Naive B cell (primary cell): ENCODE measurements around the gene GAMT. TPM values are rescaled to one million over a fixed set of nuclear protein-coding genes. Genes with fewer than 3 reads are reported as not detected.

Source experiments
- ATAC-seq, 2 donors: fragments of 150-1000 bp; cut with Tn5 transposase; 2 replicates each; pipeline ENCODE4 v1.10.0; 2021; ENCODE audit warnings: low read depth in 2 of 2, mild to moderate bottlenecking in 2 of 2, moderate library complexity in 2 of 2
- DNase-seq: peaks from one replicate; pipeline ENCODE4 v3.0.0; 2022
- H3K27ac Mint-ChIP-seq, 6 donors: one replicate each; pipeline ENCODE4 v1.8.0; 2020 to 2022; ENCODE audit warnings: mild to moderate bottlenecking in 6 of 6, mixed read lengths in 6 of 6, moderate library complexity in 5 of 6, inconsistent platforms in 2 of 6
- H3K27me3 Mint-ChIP-seq, 3 donors: one replicate each; pipeline ENCODE4 v1.8.0; 2021 to 2022; ENCODE audit warnings: mixed read lengths in 3 of 3, mild to moderate bottlenecking in 1 of 3
- H3K36me3 Mint-ChIP-seq, 2 donors: one replicate each; pipeline ENCODE4 v1.8.0; 2020 to 2022; ENCODE audit warnings: mixed read lengths in 2 of 2, inconsistent platforms in 1 of 2, mild to moderate bottlenecking in 1 of 2
- H3K4me1 Mint-ChIP-seq, 3 donors: one replicate each; pipeline ENCODE4 v1.8.0; 2020 to 2022; ENCODE audit warnings: mixed read lengths in 3 of 3, inconsistent platforms in 1 of 3, mild to moderate bottlenecking in 1 of 3, moderate library complexity in 1 of 3
- H3K4me3 Mint-ChIP-seq, 8 donors: one replicate each; pipeline ENCODE4 v1.8.0; 2020 to 2022; ENCODE audit warnings: mild to moderate bottlenecking in 8 of 8, mixed read lengths in 8 of 8, moderate library complexity in 8 of 8, inconsistent platforms in 2 of 8
- H3K9me3 Mint-ChIP-seq, 7 donors: one replicate each; pipeline ENCODE4 v1.8.0; 2020 to 2022; ENCODE audit warnings: mixed read lengths in 7 of 7, mild to moderate bottlenecking in 5 of 7, inconsistent platforms in 2 of 7, moderate library complexity in 1 of 7
- polyA plus RNA-seq, 6 donors: library from polyadenylated mRNA; unstranded; fragments of 300-500 nt; fragmentation: Illumina TruSeq; gene quantifications; one replicate each; pipeline ENCODE4 v1.2.3, GENCODE V29; 2021; ENCODE audit warnings: low read depth in 6 of 6

The GAMT gene
- polyA plus RNA-seq, 6 donors from 2014 or later = 14.4 to 24.6 (median 15.7) TPM

GRCh38 chr19:1428738-1429391 is 27.5 kb upstream of the GAMT start:
- ATAC-seq (no peak), DNase-seq (no peak)
- no peaks in the 10 kb centered on the region for H3K27me3 Mint-ChIP-seq
- peaks cover 0 to 8% (median 4%) of the 10 kb centered on the region in 3 donors for H3K4me1 Mint-ChIP-seq
- H3K27ac Mint-ChIP-seq = no peak overlapping the region
- no peaks in the 10 kb centered on the region for H3K9me3 Mint-ChIP-seq
- H3K4me3 Mint-ChIP-seq = no peak overlapping the region
- H3K36me3 Mint-ChIP-seq = no peaks in the 10 kb centered on the region

DNA sequence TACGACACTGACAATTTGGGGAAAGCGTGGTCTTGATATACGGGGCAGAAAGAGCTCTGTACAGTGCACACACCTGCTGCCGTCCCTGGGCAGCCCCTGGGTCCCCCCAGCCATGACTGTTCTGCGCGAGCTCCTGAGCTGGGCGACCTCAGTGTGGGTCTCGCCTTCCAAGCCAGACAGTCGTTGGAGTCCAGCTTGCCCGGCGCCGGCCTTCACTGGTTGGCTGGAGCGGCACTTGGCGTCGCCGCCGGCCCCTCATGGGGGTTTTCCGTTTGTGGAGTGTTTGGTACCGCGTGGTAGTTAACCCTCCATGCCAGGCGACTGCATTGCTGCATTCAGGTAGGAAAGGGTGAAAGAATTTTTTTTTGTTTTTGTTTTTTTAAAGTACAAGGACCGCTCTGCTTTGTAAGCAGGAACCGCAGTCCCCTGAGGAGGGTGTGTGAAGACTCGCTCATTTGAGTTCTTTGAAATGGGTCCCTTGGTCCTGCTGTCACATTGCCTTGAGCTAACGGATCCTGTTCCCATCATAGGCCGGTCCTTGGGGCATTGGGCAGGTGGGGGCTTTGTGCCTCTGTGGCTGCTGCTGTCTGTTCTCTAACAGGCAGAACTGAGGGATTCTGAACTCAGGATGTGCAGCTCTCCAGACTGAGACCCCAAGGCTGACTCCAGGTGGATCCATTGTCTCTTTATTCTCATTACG is 26.0 kb upstream of the GAMT start:
- H3K36me3 Mint-ChIP-seq = peaks cover 0 to 11% of the 10 kb centered on the region in 2 donors
- peaks cover 0 to 9% (median 8%) of the 10 kb centered on the region in 3 donors for H3K4me1 Mint-ChIP-seq
- no peak for ATAC-seq
- no peaks in the 10 kb centered on the region for H3K27me3 Mint-ChIP-seq
- no peak for DNase-seq
- H3K4me3 Mint-ChIP-seq = no peak overlapping the region
- no peak overlapping the region for H3K27ac Mint-ChIP-seq
- H3K9me3 Mint-ChIP-seq = no peaks in the 10 kb centered on the region

DNA sequence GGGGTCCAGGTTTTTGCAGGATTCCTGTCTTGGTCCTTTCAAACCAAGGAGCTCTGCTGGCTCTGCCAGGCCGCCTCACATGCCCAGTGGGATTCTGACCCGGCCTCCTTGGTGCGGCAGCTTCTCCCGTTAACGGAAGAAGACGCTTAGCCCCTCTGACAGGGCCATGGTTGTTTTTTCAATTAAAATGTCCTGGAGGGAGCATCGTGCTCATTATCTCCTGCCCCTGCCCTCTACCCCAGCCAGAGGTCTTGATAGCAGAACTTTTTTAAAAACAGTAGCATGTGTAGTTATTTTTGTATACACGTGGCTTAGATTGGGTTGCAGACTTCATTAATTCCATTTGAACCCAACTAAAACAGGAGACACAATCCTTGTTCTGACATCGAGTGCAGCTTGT is 25.4 kb upstream of the GAMT start:
- Mint-ChIP-seq H3K4me3 (no peak overlapping the region), H3K27me3 (no peaks in the 10 kb centered on the region), H3K27ac (no peak overlapping the region), H3K9me3 (no peaks in the 10 kb centered on the region), H3K36me3 (peaks cover 0 to 11% of the 10 kb centered on the region in 2 donors), H3K4me1 (peaks cover 0 to 9% (median 8%) of the 10 kb centered on the region in 3 donors)
- ATAC-seq (no peak), DNase-seq (no peak)

GRCh38 chr19:1425902-1426301 is 24.6 kb upstream of the GAMT start:
- H3K36me3 Mint-ChIP-seq = peaks cover 0 to 11% of the 10 kb centered on the region in 2 donors

DNA sequence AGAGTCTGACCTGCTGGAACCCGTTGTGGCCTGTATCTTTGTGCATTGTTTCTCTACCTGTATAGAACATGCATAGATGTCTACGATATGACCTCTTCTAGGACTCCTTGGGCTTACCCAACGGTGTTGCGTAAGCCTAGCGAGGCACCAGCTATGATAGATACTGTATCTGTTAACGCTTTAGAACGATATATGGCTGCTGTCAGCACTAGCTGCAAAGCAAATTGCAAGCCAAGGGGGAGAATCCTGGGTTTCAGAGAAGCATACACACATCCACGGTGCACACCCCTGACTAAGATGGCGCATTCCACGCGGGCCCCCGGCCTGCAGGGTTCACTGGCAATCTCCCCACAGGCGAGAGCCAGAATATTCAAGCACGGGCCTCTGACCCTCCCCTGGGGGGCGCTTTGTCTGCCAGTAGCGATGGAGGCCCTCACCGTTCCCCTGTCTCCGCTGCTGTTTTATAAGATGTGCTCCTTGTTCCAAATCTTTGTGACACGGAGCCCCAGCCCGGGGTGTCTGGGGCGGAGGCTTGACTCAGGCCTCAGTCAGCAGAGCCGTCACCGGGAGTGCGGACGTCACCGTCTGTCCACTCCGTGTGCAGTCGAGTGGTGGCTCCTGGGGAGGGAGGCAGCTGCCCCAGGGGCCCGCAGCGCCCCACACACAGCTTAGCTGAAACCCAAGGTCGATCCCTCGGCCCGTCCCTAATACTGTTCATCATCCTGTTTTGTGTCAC is 23.9 kb upstream of the GAMT start:
- H3K27ac Mint-ChIP-seq = peak overlapping the region in 2 of 6 donors; percentile 12 to 49
- no peak for DNase-seq
- peaks cover 0 to 9% (median 8%) of the 10 kb centered on the region in 3 donors for H3K4me1 Mint-ChIP-seq
- peaks cover 0 to 11% of the 10 kb centered on the region in 2 donors for H3K36me3 Mint-ChIP-seq
- no peaks in the 10 kb centered on the region for H3K9me3 Mint-ChIP-seq
- H3K4me3 Mint-ChIP-seq = peak overlapping the region in 1 of 8 donors; percentile 42
- ATAC-seq = no peak
- H3K27me3 Mint-ChIP-seq = no peaks in the 10 kb centered on the region

More at GRCh38 chr19:1425902-1426301, 24.6 kb upstream of the GAMT start:
- peak overlapping the region in 1 of 6 donors; percentile 26 for H3K27ac Mint-ChIP-seq
- H3K9me3 Mint-ChIP-seq = no peaks in the 10 kb centered on the region
- ATAC-seq (no peak), DNase-seq (no peak)
- H3K27me3 Mint-ChIP-seq = no peaks in the 10 kb centered on the region
- peaks cover 0 to 9% (median 8%) of the 10 kb centered on the region in 3 donors for H3K4me1 Mint-ChIP-seq
- no peak overlapping the region for H3K4me3 Mint-ChIP-seq

DNA sequence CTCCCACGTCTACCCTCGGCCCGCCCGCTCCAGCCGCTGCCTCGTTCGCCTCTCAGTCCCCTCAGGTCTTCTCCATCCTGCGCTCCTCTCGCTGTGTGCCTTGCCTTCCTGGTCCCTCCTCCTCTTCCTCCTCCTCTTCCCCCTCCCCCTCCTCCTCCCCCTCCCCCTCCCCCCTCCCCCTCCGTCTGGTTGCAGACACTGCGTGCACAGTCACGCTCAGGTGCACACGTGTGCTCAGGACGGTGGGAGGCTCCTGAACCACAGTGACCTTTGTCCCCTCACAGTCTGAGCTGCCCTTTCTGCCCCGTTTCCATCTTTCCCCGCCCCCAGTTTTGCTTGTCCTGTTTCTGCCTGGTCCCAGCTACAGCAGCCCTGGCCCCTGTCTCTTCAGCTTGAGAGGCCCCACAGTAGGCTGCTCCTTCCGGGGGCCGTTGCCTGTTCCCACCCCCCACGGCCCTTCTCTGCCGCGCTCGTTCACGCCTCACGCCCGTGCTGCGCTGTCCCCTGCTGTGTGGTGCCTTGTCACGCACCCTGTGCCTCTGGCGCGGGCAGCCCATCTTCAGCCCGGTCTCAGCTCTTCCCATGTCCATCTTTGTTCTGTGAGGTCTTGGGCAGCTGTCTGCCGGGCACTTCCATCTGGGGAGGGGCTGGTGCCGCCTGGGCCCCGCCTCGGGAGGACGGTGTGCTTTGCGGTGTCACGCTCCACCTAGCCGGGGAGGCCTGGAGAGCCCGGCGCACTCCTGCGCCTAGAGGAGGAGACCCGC is 23.0 kb upstream of the GAMT start:
- H3K27ac Mint-ChIP-seq = peak overlapping the region in 1 of 6 donors; percentile 49
- H3K27me3 Mint-ChIP-seq = no peaks in the 10 kb centered on the region
- DNase-seq (no peak), ATAC-seq (no peak)
- H3K9me3 Mint-ChIP-seq = no peaks in the 10 kb centered on the region
- H3K4me1 Mint-ChIP-seq = peaks cover 3 to 9% (median 8%) of the 10 kb centered on the region in 3 donors
- H3K4me3 Mint-ChIP-seq = no peak overlapping the region
- H3K36me3 Mint-ChIP-seq = peaks cover 4 to 11% of the 10 kb centered on the region in 2 donors

GRCh38 chr19:1423436-1424191 is 22.3 kb upstream of the GAMT start:
- Mint-ChIP-seq H3K27ac (no peak overlapping the region), H3K27me3 (no peaks in the 10 kb centered on the region), H3K4me3 (no peak overlapping the region), H3K36me3 (peaks cover 5 to 11% of the 10 kb centered on the region in 2 donors), H3K4me1 (peaks cover 7 to 12% (median 9%) of the 10 kb centered on the region in 3 donors), H3K9me3 (no peaks in the 10 kb centered on the region)
- DNase-seq (no peak), ATAC-seq (no peak)

GRCh38 chr19:1422943-1423342 is 21.6 kb upstream of the GAMT start:
- ATAC-seq = no peak
- Mint-ChIP-seq H3K4me1 (peaks cover 7 to 12% (median 9%) of the 10 kb centered on the region in 3 donors), H3K4me3 (no peak overlapping the region), H3K27ac (no peak overlapping the region), H3K27me3 (no peaks in the 10 kb centered on the region), H3K36me3 (peaks cover 5 to 11% of the 10 kb centered on the region in 2 donors), H3K9me3 (no peaks in the 10 kb centered on the region)
- DNase-seq = no peak

DNA sequence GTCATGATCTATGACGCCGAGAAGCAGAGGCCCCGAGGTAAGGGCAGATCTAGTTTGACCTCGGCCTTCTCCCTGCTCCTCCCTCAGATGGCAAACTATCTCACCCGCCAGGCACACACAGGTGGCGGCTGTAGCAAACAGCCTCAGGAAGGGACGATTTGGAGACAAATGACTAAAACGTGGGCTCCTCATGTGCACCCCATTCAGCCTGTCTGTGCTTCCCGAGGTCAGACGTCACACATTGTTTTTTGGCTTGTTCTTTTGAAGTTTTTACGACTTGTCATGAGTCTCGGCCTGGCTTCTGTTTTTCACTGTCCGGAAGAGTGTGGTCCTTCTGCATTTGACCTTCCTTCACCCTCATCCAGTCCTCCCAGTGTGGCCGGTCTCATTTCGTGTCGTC is 21.0 kb upstream of the GAMT start:
- no peak overlapping the region for H3K4me3 Mint-ChIP-seq
- H3K27ac Mint-ChIP-seq = no peak overlapping the region
- DNase-seq (no peak), ATAC-seq (no peak)
- H3K27me3 Mint-ChIP-seq = no peaks in the 10 kb centered on the region
- H3K9me3 Mint-ChIP-seq = no peaks in the 10 kb centered on the region
- H3K4me1 Mint-ChIP-seq = peaks cover 9 to 15% (median 12%) of the 10 kb centered on the region in 3 donors
- peaks cover 5 to 11% of the 10 kb centered on the region in 2 donors for H3K36me3 Mint-ChIP-seq

GRCh38 chr19:1421958-1422305 is 20.6 kb upstream of the GAMT start:
- Mint-ChIP-seq H3K27me3 (no peaks in the 10 kb centered on the region), H3K4me1 (peaks cover 12 to 20% (median 13%) of the 10 kb centered on the region in 3 donors), H3K4me3 (no peak overlapping the region), H3K27ac (no peak overlapping the region), H3K9me3 (no peaks in the 10 kb centered on the region), H3K36me3 (peaks cover 5 to 11% of the 10 kb centered on the region in 2 donors)
- ATAC-seq (no peak), DNase-seq (no peak)

DNA sequence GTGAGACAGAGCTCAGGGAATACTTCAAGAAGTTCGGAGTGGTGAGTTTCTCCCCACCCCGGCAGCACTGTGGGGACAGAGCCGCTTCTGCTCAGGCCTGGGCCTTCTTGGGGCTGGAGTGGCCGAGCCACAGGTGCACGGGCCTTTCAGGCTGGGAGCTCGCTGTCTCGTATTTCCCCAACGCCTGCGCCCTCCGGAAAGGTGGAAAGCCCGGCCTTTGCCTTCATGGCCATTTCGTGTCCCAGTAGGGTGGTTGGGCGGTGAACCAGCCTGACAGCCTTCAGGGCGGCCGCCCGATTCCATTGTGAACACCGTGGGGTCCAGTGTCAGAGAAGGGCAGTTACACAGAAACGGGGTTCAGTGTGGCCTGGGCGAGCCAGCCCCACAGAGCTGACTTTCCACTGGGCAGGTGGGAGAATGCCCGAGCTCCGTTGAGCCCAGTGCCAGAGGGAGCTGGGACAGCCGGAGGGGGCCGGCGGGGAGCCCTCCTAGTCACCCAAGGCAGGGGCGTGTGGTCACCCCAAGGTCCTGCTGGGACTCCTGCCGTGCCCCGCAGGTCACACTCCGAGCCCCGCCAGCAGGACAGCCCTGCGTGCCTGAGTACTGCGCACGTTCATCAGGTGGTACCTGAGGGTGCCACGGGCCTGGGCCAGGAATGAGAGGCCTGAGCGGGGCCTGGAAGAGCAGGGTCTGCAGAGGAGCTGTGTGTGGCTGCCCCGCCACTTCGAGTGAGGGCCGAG is 20.0 kb upstream of the GAMT start:
- H3K9me3 Mint-ChIP-seq = no peaks in the 10 kb centered on the region
- peaks cover 13 to 23% (median 17%) of the 10 kb centered on the region in 3 donors for H3K4me1 Mint-ChIP-seq
- ATAC-seq (no peak), DNase-seq (no peak)
- H3K27me3 Mint-ChIP-seq = no peaks in the 10 kb centered on the region
- H3K36me3 Mint-ChIP-seq = peaks cover 5 to 11% of the 10 kb centered on the region in 2 donors
- no peak overlapping the region for H3K27ac Mint-ChIP-seq
- H3K4me3 Mint-ChIP-seq = no peak overlapping the region

DNA sequence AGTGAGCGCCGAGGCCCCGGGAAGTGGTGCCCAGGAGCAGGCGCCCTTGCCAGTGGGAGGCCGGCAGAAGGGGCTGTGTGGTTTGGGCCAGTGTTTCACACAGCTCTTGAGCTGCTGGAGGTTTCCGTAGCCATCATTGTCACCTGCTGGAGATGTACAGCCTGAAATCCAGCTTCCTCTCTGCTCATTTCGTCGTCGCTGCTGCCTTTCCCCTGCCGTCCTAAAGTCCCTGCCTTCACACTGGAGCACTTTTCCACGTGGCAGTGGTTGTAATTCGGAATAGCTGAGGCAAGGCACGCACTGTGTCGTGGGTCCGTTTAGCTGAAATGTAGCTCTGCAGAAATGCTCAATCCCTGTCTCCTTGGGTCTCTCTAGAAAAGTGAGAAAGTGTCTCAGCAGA is 19.2 kb upstream of the GAMT start:
- ATAC-seq = no peak
- Mint-ChIP-seq H3K36me3 (peaks cover 5 to 11% of the 10 kb centered on the region in 2 donors), H3K27ac (peak overlapping the region in 1 of 6 donors; percentile 79), H3K27me3 (no peaks in the 10 kb centered on the region), H3K4me3 (no peak overlapping the region), H3K4me1 (peaks cover 21 to 31% (median 22%) of the 10 kb centered on the region in 3 donors), H3K9me3 (no peaks in the 10 kb centered on the region)
- no peak for DNase-seq
